C4-2B (cell line): ENCODE data around the gene NUP62.

Source experiments
- H3K27ac ChIP-seq: fragments of 450-650 bp; 2 replicates; pipeline ENCODE4 v1.5.1; 2017
- CTCF ChIP-seq: fragments of 450-650 bp; conservative IDR thresholded peaks from 2 replicates; pipeline ENCODE4 v1.5.1; 2017; ENCODE audit warnings: mild to moderate bottlenecking
- ZFX ChIP-seq: fragments of 450-650 bp; IDR thresholded peaks from 2 replicates; pipeline ENCODE4 v1.6.1; 2017

NUP62 gene

DNA sequence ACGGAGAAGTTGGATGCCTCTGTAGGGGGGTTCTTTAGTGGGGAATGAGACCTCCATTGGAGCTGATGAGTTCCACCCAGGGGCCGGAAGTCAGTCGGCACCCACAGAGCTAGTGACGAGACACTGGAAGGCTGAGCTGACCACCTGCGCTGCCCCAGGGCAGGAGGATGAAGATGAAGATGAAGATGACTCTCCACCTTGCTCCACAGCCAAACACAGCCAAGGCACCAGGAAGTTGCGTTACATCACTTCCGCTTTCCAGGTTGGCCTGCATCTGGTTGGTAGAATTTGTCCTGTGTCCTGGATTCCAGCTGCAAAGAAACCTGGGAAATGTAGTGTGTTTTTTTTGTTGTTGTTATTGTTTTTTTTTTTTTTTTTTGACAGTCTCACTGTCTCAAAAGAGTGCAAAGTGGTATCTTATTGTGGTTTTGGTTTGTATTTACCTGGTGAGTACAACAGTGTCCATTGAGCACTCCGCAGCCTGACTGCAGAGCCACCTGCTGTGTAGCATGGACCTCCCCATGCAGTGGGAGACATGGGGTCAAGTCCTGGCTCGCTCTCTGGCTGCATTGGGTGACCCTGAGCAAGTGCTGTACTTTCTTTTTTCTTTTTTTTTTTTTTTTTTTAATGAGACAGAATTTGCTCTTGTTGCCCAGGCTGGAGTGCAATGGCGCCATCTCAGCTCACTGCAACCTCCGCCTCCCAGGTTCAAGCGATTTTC lies 49.9 kb downstream of the NUP62 start:
- H3K27ac ChIP-seq = peak overlapping the region; percentile 99; the same call in 1 of the 2 replicates
- TF ChIP-seq ZFX (no peak), CTCF (no peak)

- peak overlapping the region; percentile 99 for H3K27ac ChIP-seq
Measured at GRCh38 chr19:49878744-49879070, 50.6 kb downstream of the NUP62 start.

GRCh38 chr19:49877879-49878743 lies 51.2 kb downstream of the NUP62 start:
- peak overlapping the region; percentile 99 for H3K27ac ChIP-seq

More at GRCh38 chr19:49878744-49879070, 50.6 kb downstream of the NUP62 start:
- TF ChIP-seq CTCF (no peak), ZFX (no peak)

DNA sequence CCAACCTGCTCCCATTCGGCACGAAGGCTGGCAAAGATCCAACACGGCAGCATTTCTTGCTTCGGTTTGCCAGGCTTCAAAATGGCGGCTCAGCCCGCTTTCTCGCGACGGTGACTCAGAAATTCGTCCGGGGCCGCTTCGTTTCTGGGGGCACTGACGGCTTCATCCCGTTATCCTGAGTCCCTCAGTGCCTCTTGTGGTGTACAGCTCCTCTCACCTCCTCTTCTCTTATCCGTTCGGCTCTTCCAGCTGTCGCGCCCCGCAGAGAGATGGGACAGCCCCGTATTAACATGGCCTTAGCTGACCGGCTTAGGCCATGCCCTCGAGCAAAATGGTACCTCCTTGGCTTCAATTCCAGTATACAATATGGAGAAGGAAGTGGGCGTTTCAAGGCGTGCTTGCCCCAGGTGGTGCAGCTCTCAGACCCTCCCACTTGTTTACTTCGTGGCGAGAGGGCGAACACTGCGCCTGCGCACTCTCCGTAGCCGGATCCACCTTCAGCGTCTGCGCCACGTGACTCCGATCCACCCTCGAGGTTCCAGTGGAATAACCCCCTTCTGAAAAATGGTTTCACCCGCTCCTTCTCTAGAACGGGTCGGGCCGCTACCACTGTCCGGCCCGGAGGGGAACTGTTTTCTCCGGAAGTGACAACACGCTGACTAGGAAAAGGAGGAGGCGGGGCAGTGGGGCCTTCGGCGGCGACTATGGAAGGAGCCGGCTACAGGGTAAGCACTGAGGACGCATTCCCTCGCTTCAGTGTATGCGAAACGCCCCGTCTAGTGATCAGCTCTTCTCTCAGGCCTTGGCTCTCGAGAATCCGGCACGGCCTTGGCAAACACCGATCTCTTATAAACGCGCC lies 52.1 kb downstream of the NUP62 start, which contains the start of the genes AKT1S1 and TBC1D17:
Gene AKT1S1 (minus strand): TSS at position 336 of the 859 bp plus-strand sequence. CDS start 4,060 bp downstream, outside the sequence.
Gene TBC1D17 (plus strand): TSS at position 683 of the 859 bp plus-strand sequence. CDS start 22 bp downstream, at position 705.
- peak; percentile 73; the same call in 1 of the 2 replicates for TF ChIP-seq ZFX
- TF ChIP-seq CTCF = no peak
- peak within 1 kb of the TSS; percentile 99 for H3K27ac ChIP-seq

More at GRCh38 chr19:49877879-49878743, 51.2 kb downstream of the NUP62 start:
- TF ChIP-seq CTCF (no peak), ZFX (no peak)

- H3K27ac ChIP-seq = peak overlapping the region; percentile 99
- TF ChIP-seq CTCF = no peak
- TF ChIP-seq ZFX = no peak
Measured at GRCh38 chr19:49876422-49877019, 52.8 kb downstream of the NUP62 start.

DNA sequence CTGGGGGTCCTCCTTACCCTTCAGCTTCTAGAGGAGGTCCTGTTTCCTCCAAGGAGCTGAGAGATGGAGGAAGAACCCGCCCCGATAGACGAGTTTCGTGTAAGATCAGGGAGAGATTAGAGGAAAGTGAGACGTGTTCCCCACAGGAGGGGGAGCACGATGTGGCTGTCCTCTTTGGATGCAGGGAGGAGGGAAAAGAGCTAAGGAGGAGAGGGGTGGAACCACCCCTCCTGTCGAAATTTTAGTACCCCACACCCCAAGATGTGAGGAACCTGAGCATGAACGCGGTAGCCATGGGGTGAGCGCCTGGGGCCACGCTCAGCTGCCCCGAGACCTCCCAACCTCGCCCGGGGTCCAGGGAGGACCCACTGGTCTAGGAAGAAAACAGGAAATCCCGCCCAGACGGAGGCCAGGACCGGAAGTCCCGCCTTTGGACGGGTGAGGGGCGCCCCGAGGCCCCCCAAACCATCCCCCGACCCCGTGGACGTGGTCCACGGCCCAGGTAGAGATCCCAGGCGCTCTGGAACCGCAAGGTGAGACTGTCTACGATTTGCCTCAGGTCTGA lies 53.4 kb downstream of the NUP62 start:
- peak overlapping the region; percentile 99 for H3K27ac ChIP-seq
- TF ChIP-seq ZFX = no peak
